Endothelial cell of umbilical vein (primary cell): ENCODE results near the gene RNU5B-1. TPM values are rescaled to one million over a fixed set of nuclear protein-coding genes. Genes with fewer than 3 reads are reported as not detected.

Experiments
- BruUV-seq: library from RNA; stranded (reverse); fragments of 400-500 nt; replicated peaks from 2 replicates; lab custom pipeline; 2021; lab: Mats Ljungman, UMichigan
- CTCF ChIA-PET: fragments of 300-600, 350-600 bp; sonication (Branson Sonifier 250); formaldehyde crosslinking; loops from one replicate; lab custom pipeline; 2021; ENCODE audit warnings: antibody characterized with exemption, inconsistent platforms; lab: Charles Lee
- POLR2A ChIA-PET: fragments of 300-600, 350-600 bp; sonication (Branson Sonifier 250); formaldehyde crosslinking; loops from one replicate; lab custom pipeline; 2021; ENCODE audit warnings: antibody characterized with exemption, inconsistent platforms; lab: Charles Lee
- DNase-seq: peaks from one replicate; pipeline ENCODE4 v3.0.0-alpha.2; 2011; ENCODE audit warnings: low read depth, low spot score
- FAIRE-seq: peaks from 2 replicates; lab custom pipeline; 2011; peaks lifted over from hg19 to GRCh38; lab: Jason Lieb, UNC
- H2AFZ ChIP-seq: 2 replicates; pipeline ENCODE4 v1.6.0; 2012; ENCODE audit warnings: low read depth, low read length, control low read depth, inconsistent platforms
- H3K27ac ChIP-seq: 2 replicates; pipeline ENCODE4 v1.5.1; 2011; ENCODE audit warnings: low read depth, mild to moderate bottlenecking, control low read depth, low read length, moderate library complexity; ENCODE audit not compliant: insufficient read depth
- H3K27me3 ChIP-seq, 2 experiments: 2 replicates each; pipeline versions ENCODE4 v1.6.0 to v1.6.1; 2011; ENCODE audit warnings: low read length in 2 of 2, mixed read lengths in 1 of 2; ENCODE audit not compliant: control insufficient read depth in 2 of 2, insufficient read depth in 2 of 2
- H3K36me3 ChIP-seq, 2 experiments: 2 replicates in 1 of 2; 3 replicates in 1 of 2; pipeline ENCODE4 v1.5.1; 2011; ENCODE audit warnings: low read length in 2 of 2, mild to moderate bottlenecking in 1 of 2, moderate library complexity in 1 of 2; ENCODE audit not compliant: control insufficient read depth in 2 of 2, insufficient read depth in 2 of 2; ENCODE audit errors: extremely low read depth in 1 of 2
- H3K4me1 ChIP-seq: 3 replicates; pipeline ENCODE4 v1.5.1; 2011; ENCODE audit warnings: mild to moderate bottlenecking, low read length; ENCODE audit not compliant: control insufficient read depth, insufficient read depth; ENCODE audit errors: extremely low read depth
- H3K4me2 ChIP-seq: 2 replicates; pipeline ENCODE4 v1.6.1; 2011; ENCODE audit warnings: low read length, control low read depth, mixed read lengths; ENCODE audit not compliant: insufficient read depth
- H3K4me3 ChIP-seq, 3 experiments: fragments of 200-600 bp in 1 of 3; sonication (generic), shearing (Covaris generic) in 1 of 3; replicated peaks in 1 of 3; 2 replicates each; pipeline ENCODE4 v1.5.1; 2011 to 2016; ENCODE audit warnings: control low read depth in 3 of 3, low read length in 3 of 3, mild to moderate bottlenecking in 2 of 3, inconsistent platforms in 1 of 3, low read depth in 1 of 3, moderate library complexity in 1 of 3; ENCODE audit not compliant: insufficient read depth in 1 of 3
- H3K79me2 ChIP-seq: 2 replicates; pipeline ENCODE4 v1.6.0; 2012; ENCODE audit warnings: low read length, inconsistent platforms; ENCODE audit not compliant: control insufficient read depth, insufficient read depth
- H3K9ac ChIP-seq: replicated peaks from 2 replicates; pipeline ENCODE3; 2011; ENCODE audit warnings: low read length, control low read depth; ENCODE audit not compliant: insufficient read depth; ENCODE audit errors: extremely low read depth
- H3K9me1 ChIP-seq: replicated peaks from 3 replicates; pipeline ENCODE4 v1.6.0; 2011; ENCODE audit warnings: mild to moderate bottlenecking, low read length; ENCODE audit not compliant: control insufficient read depth, insufficient read depth; ENCODE audit errors: extremely low read depth
- H3K9me3 ChIP-seq: replicated peaks from 2 replicates; pipeline ENCODE4 v1.5.1; 2012; ENCODE audit warnings: low read length, inconsistent platforms; ENCODE audit not compliant: control insufficient read depth, insufficient read depth
- H4K20me1 ChIP-seq: replicated peaks from 2 replicates; pipeline ENCODE3; 2011; ENCODE audit warnings: mild to moderate bottlenecking, low read length; ENCODE audit not compliant: control insufficient read depth, insufficient read depth; ENCODE audit errors: extremely low read depth
- EZH2 ChIP-seq: IDR thresholded peaks from 2 replicates; pipeline ENCODE4 v1.6.1; 2012; ENCODE audit warnings: borderline replicate concordance, low read depth, mild to moderate bottlenecking, moderate library complexity, low read length, inconsistent platforms; ENCODE audit not compliant: severe bottlenecking
- FOS ChIP-seq: IDR thresholded peaks from 2 replicates; pipeline ENCODE4 v1.6.1; 2011; ENCODE audit warnings: mild to moderate bottlenecking, low read length, moderate library complexity, borderline replicate concordance; ENCODE audit not compliant: insufficient read depth
- GATA2 ChIP-seq: IDR thresholded peaks from 2 replicates; pipeline ENCODE4 v1.7.0; 2011; ENCODE audit warnings: low read depth, mild to moderate bottlenecking, moderate library complexity, mixed read lengths, low read length; ENCODE audit not compliant: insufficient read length, insufficient read depth
- JUN ChIP-seq: IDR thresholded peaks from 2 replicates; pipeline ENCODE4 v1.6.1; 2011; ENCODE audit warnings: borderline replicate concordance, low read depth; ENCODE audit not compliant: insufficient read length, insufficient read depth
- MYC ChIP-seq: IDR thresholded peaks from one replicate; pipeline ENCODE4 v1.6.1; 2011; ENCODE audit warnings: mild to moderate bottlenecking, low read depth, low read length
- POLR2A ChIP-seq: IDR thresholded peaks from 2 replicates; pipeline ENCODE4 v1.6.1; 2012; ENCODE audit warnings: low read depth, mild to moderate bottlenecking, control low read depth, low read length
- POLR2AphosphoS5 ChIP-seq: IDR thresholded peaks from 2 replicates; pipeline ENCODE4 v1.6.1; 2012; ENCODE audit warnings: low read depth, mild to moderate bottlenecking, control low read depth, low read length, moderate library complexity; ENCODE audit not compliant: insufficient read depth
- dilution Hi-C: fragments of 300-500 bp; cut with MboI; formaldehyde crosslinking; loops from one replicate; pipeline ENCODE4 v1.15.0; 2019; ENCODE audit warnings: low sequenced_read_pairs; ENCODE audit not compliant: extremely low pct_ligation_motif_present
- intact Hi-C: fragments of 100-400 bp; cut with micrococcal nuclease; formaldehyde crosslinking; loops from one replicate; pipeline ENCODE4 v1.10.0; 2022
- polyA plus RNA-seq, 4 experiments: library from polyadenylated mRNA; depleted of rRNA in 3 of 4; stranded (reverse) in 3 of 4; unstranded in 1 of 4; fragments of >200 nt; gene quantifications; 2 replicates each; pipeline versions ENCODE4 v1.2.1 to v1.2.3, GENCODE V29; 2011 to 2012; ENCODE audit warnings: missing spikeins in 1 of 4
- total RNA-seq: library from RNA; stranded (reverse); gene quantifications from 2 replicates; pipeline ENCODE4 v1.2.3, GENCODE V29; 2021
- TF ChIP-seq, protein P1 (sequence below): IDR thresholded peaks from 2 replicates; pipeline ENCODE4 v1.6.1; 2011; ENCODE audit not compliant: insufficient read depth, insufficient read length
- TF ChIP-seq, protein P2 (sequence below), 2 donors: IDR thresholded peaks; 1 replicate in 1 of 2; 2 replicates in 1 of 2; pipeline ENCODE4 v1.5.1; 2011; ENCODE audit warnings: low read length in 2 of 2, mild to moderate bottlenecking in 2 of 2, moderate library complexity in 2 of 2, control low read depth in 1 of 2, inconsistent platforms in 1 of 2, low read depth in 1 of 2; ENCODE audit not compliant: insufficient read depth in 1 of 2; ENCODE audit errors: extremely low read depth in 1 of 2

Gene RNU5B-1
- total and polyA plus RNA-seq, 2 donors (not counting 3 experiments of a cell fraction or from before 2014, with no cell fraction given), result not detected

DNA sequence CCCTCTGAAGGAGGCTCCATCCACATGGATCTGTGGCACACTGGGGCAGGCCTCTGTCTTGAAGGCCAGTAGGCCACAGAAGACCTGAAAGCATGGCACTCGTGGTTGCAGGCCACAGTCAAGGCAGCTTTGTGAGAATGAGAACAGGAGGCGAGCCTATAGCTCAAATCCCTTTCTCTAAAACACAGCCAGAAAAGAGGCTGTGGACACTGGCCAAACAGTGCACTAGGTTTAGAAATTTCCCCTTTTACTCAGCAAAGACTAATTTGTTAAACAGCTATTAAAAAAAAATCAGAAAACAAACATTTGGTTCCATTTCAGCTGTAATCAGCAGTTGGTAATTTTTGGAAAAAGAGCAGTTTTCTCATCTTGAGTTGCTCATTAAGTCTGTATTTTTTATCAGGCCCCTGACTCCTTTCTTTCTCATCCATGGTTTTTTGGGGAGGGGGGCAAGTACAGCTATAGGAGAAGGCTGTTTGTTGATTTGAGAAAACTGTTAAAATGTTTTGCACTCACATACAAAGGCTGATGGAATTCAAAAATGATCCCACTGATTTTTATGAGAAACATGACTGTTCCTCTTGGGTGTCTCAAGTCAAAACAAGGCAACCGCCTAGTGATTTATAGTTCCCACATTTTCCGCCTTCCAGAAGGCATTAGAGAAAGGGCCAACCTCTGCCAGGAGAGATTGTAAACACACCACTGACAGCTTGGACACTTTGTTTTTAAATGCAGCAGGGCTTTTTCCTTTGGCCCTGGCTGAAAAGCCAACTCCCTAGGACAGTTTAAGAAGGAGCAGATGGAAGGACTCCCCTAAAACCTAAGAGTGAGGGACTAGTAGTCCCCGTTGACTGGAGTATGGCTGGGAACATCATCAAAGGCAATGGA lies 45.9 kb upstream of the RNU5B-1 start:
- Histone ChIP-seq H3K4me1 (no peaks in the 10 kb centered on the region), H2AFZ (no peak overlapping the region), H3K27ac (no peak overlapping the region), H3K9ac (no peak overlapping the region), H3K4me2 (no peak overlapping the region), H4K20me1 (no peaks in the 10 kb centered on the region), H3K36me3 (peaks cover 2 to 12% of the 10 kb centered on the region in 2 experiments), H3K4me3 (no peak overlapping the region), H3K27me3 (no peaks in the 10 kb centered on the region), H3K79me2 (no peaks in the 10 kb centered on the region), H3K9me3 (no peaks in the 10 kb centered on the region), H3K9me1 (no peaks in the 10 kb centered on the region)
- ChIA-PET CTCF (interaction anchor here (1.4 kb wide), 1 partner anchor 12 kb away, joined by 7 read pairs; no protein-coding TSS in a partner anchor), POLR2A (no interaction called here)
- intact Hi-C loops (no loop called here), dilution Hi-C loops (no loop called here)
- TF ChIP-seq, protein P1, sequence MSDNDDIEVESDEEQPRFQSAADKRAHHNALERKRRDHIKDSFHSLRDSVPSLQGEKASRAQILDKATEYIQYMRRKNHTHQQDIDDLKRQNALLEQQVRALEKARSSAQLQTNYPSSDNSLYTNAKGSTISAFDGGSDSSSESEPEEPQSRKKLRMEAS, result no peak
- TF ChIP-seq GATA2 (no peak), FOS (no peak), POLR2A (no peak), JUN (no peak), MYC (no peak), POLR2AphosphoS5 (no peak), EZH2 (no peak)
- TF ChIP-seq, protein P2, sequence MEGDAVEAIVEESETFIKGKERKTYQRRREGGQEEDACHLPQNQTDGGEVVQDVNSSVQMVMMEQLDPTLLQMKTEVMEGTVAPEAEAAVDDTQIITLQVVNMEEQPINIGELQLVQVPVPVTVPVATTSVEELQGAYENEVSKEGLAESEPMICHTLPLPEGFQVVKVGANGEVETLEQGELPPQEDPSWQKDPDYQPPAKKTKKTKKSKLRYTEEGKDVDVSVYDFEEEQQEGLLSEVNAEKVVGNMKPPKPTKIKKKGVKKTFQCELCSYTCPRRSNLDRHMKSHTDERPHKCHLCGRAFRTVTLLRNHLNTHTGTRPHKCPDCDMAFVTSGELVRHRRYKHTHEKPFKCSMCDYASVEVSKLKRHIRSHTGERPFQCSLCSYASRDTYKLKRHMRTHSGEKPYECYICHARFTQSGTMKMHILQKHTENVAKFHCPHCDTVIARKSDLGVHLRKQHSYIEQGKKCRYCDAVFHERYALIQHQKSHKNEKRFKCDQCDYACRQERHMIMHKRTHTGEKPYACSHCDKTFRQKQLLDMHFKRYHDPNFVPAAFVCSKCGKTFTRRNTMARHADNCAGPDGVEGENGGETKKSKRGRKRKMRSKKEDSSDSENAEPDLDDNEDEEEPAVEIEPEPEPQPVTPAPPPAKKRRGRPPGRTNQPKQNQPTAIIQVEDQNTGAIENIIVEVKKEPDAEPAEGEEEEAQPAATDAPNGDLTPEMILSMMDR (IDR thresholded peaks at IDR 0.05; ENCODE audit: extremely low read depth in 1 of 2, insufficient read depth in 1 of 2, low read depth in 1 of 2, low read length in 2 of 2), result no peak
- no peak for DNase-seq
- FAIRE-seq, result no peak
- no TSS peak for BruUV-seq
